OCI-LY1 (cell line): ENCODE data around the gene EP300.

Source experiments
- H2AFZ ChIP-seq: fragments of 200-600 bp; sonication (generic), shearing (Covaris generic); 2 replicates; pipeline ENCODE4 v1.6.0; 2014; ENCODE audit warnings: antibody characterized with exemption, mild to moderate bottlenecking, low read length
- H3F3A ChIP-seq: fragments of 200-600 bp; sonication (generic), shearing (Covaris generic); 2 replicates; pipeline ENCODE4 v1.6.0; 2014; ENCODE audit warnings: mild to moderate bottlenecking, antibody characterized with exemption, low read length, moderate library complexity; ENCODE audit not compliant: insufficient read depth
- H3K27ac ChIP-seq: fragments of 200-600 bp; sonication (generic); 2 replicates; pipeline ENCODE4 v1.5.1; 2014; ENCODE audit warnings: low read length, mixed run types, mild to moderate bottlenecking, low read depth; ENCODE audit not compliant: poor library complexity, severe bottlenecking
- H3K27me3 ChIP-seq: fragments of 200-600 bp; sonication (generic); 2 replicates; pipeline ENCODE4 v1.6.0; 2014; ENCODE audit warnings: antibody characterized with exemption, mild to moderate bottlenecking, low read length, moderate library complexity; ENCODE audit not compliant: insufficient read depth
- H3K36me3 ChIP-seq: fragments of 200-600 bp; sonication (generic); 2 replicates; pipeline ENCODE4 v1.6.1; 2014; ENCODE audit warnings: mild to moderate bottlenecking, antibody characterized with exemption, low read length, moderate library complexity, mixed read lengths; ENCODE audit not compliant: insufficient read depth
- H3K4me1 ChIP-seq: fragments of 200-600 bp; sonication (generic); 2 replicates; pipeline ENCODE4 v1.5.1; 2014; ENCODE audit warnings: mild to moderate bottlenecking, low read length, moderate library complexity; ENCODE audit not compliant: insufficient read depth, severe bottlenecking
- H3K4me2 ChIP-seq: fragments of 200-600 bp; sonication (generic), shearing (Covaris generic); 2 replicates; pipeline ENCODE4 v1.6.1; 2014; ENCODE audit warnings: low read length
- H3K4me3 ChIP-seq: fragments of 200-600 bp; sonication (generic); 2 replicates; pipeline ENCODE4 v1.5.1; 2014; ENCODE audit warnings: low read length, low read depth, mild to moderate bottlenecking, mixed read lengths; ENCODE audit not compliant: poor library complexity, severe bottlenecking
- H3K79me2 ChIP-seq: fragments of 200-600 bp; shearing (Covaris generic); 2 replicates; pipeline ENCODE4 v1.6.1; 2016; ENCODE audit warnings: mixed run types, low read length, mixed read lengths; ENCODE audit not compliant: insufficient read depth
- H3K9ac ChIP-seq: fragments of 200-600 bp; sonication (generic), shearing (Covaris generic); 2 replicates; pipeline ENCODE4 v1.6.1; 2014; ENCODE audit warnings: mild to moderate bottlenecking, low read length, mixed read lengths
- H3K9me2 ChIP-seq: fragments of 200-600 bp; sonication (generic), shearing (Covaris generic); 2 replicates; pipeline ENCODE4 v1.6.1; 2014; ENCODE audit warnings: low read depth, mild to moderate bottlenecking, low read length, mixed read lengths
- H3K9me3 ChIP-seq: fragments of 200-600 bp; shearing (Covaris generic); 2 replicates; pipeline ENCODE4 v1.6.1; 2014; ENCODE audit warnings: low read length, mixed read lengths
- H4K20me1 ChIP-seq: fragments of 200-600 bp; sonication (generic), shearing (Covaris generic); 2 replicates; pipeline ENCODE4 v1.6.0; 2016; ENCODE audit warnings: mild to moderate bottlenecking, low read length; ENCODE audit not compliant: insufficient read depth
- EZH2 ChIP-seq: fragments of 200-600 bp; sonication (generic), shearing (Covaris generic); IDR thresholded peaks from 2 replicates; pipeline ENCODE4 v1.8.0; 2017; ENCODE audit warnings: borderline replicate concordance, mixed run types, mild to moderate bottlenecking, antibody characterized with exemption, low read length, moderate library complexity, mixed read lengths
- TF ChIP-seq, protein P1 (sequence below): fragments of 200-600 bp; sonication (generic), shearing (Covaris generic); IDR thresholded peaks from 2 replicates; pipeline ENCODE4 v1.5.1; 2017; ENCODE audit warnings: mild to moderate bottlenecking, antibody characterized with exemption, low read length, moderate library complexity, mixed read lengths

EP300 gene

DNA sequence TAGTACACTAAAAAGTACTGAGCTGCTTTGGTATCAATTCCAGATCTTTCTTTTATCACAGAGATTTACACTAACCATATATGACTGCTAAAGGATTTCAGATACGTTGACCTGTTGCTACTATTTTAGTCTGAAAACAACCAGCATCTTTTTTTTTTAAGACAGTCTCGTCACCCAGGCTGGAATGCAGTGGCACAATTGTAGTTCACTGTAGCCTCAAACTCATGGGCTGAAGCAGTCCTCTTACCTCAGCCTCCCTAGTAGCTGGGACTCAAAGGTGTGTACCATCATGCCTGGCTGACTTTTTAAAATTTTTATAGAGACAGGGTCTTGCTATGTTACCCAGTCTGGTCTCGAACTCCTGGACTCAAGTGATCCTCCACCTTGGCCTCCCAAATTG is 88.5 kb downstream of the EP300 start:
- no peak overlapping the region for H3K9ac ChIP-seq
- no peaks in the 10 kb centered on the region for H4K20me1 ChIP-seq
- no peaks in the 10 kb centered on the region for H3K9me2 ChIP-seq
- TF ChIP-seq EZH2: no peak
- TF ChIP-seq, protein P1, sequence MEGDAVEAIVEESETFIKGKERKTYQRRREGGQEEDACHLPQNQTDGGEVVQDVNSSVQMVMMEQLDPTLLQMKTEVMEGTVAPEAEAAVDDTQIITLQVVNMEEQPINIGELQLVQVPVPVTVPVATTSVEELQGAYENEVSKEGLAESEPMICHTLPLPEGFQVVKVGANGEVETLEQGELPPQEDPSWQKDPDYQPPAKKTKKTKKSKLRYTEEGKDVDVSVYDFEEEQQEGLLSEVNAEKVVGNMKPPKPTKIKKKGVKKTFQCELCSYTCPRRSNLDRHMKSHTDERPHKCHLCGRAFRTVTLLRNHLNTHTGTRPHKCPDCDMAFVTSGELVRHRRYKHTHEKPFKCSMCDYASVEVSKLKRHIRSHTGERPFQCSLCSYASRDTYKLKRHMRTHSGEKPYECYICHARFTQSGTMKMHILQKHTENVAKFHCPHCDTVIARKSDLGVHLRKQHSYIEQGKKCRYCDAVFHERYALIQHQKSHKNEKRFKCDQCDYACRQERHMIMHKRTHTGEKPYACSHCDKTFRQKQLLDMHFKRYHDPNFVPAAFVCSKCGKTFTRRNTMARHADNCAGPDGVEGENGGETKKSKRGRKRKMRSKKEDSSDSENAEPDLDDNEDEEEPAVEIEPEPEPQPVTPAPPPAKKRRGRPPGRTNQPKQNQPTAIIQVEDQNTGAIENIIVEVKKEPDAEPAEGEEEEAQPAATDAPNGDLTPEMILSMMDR: no peak
- H3K4me3 ChIP-seq: no peak overlapping the region
- H3K9me3 ChIP-seq: no peaks in the 10 kb centered on the region
- no peak overlapping the region for H3K4me2 ChIP-seq
- peaks cover 47% of the 10 kb centered on the region for H3K36me3 ChIP-seq
- H3K4me1 ChIP-seq: no peaks in the 10 kb centered on the region
- no peaks in the 10 kb centered on the region for H3K79me2 ChIP-seq
- H3K27ac ChIP-seq: no peak overlapping the region
- H2AFZ ChIP-seq: no peak overlapping the region
- no peaks in the 10 kb centered on the region for H3K27me3 ChIP-seq
- H3F3A ChIP-seq: no peaks in the 10 kb centered on the region

DNA sequence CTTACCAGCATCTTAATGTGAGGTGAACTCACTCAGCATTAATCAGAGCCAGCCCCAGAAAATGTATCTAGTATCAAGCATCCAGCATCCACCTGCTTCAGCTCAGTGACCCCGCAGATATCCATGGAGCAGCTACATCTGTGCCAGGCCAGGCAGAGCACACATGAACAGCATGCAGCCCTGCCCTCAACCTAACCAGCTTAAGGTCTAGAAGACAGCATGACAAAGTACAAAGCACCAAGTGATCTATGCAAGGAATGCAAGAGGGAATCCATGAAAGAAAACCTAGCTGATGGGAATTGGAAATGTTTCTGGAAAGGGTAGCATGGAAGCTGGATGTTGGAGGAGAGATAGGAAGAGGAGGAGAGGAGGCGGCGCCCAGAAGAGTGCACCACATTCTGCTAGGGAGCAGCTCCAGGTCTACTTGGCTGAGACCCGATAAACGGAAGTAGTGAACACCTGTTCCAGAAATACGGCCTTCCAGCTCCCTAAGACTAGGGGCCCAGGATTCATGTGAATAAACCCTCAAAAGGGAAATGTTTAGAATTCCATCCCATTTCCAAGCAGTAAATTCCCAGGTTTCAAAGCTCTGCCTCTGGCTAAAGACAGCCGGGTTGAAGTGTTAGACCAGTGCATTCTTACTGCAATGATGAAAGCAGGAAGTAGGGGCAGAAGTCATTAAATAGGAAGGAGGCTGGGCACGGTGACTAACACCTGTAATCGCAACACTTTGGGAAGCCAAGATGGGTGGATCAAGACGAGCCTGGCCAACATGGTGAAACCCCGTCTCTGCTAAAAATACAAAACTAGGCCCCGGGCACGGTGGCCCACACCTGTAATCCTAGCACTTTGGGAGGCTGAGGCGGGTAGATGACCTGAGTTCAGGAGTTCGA is 89.2 kb downstream of the EP300 start:
- Histone ChIP-seq H3K4me3 (no peak overlapping the region), H3K79me2 (no peaks in the 10 kb centered on the region), H3K4me1 (no peaks in the 10 kb centered on the region), H3K9me2 (no peaks in the 10 kb centered on the region), H3K27ac (no peak overlapping the region), H3K9ac (no peak overlapping the region), H2AFZ (no peak overlapping the region), H3K27me3 (no peaks in the 10 kb centered on the region), H3K4me2 (no peak overlapping the region), H3F3A (no peaks in the 10 kb centered on the region), H3K36me3 (peaks cover 40% of the 10 kb centered on the region), H3K9me3 (no peaks in the 10 kb centered on the region), H4K20me1 (no peaks in the 10 kb centered on the region)
- TF ChIP-seq EZH2: no peak
- TF ChIP-seq, protein P1: no peak

- no peaks in the 10 kb centered on the region for H3K9me2 ChIP-seq
- no peak overlapping the region for H3K4me2 ChIP-seq
- no peaks in the 10 kb centered on the region for H3K79me2 ChIP-seq
- H4K20me1 ChIP-seq: no peaks in the 10 kb centered on the region
- peaks cover 13% of the 10 kb centered on the region for H3K36me3 ChIP-seq
- no peak overlapping the region for H2AFZ ChIP-seq
- no peaks in the 10 kb centered on the region for H3F3A ChIP-seq
- TF ChIP-seq, protein P1: no peak
- TF ChIP-seq EZH2: no peak
- no peaks in the 10 kb centered on the region for H3K4me1 ChIP-seq
- H3K27me3 ChIP-seq: no peaks in the 10 kb centered on the region
- H3K27ac ChIP-seq: no peak overlapping the region
- no peak overlapping the region for H3K9ac ChIP-seq
- H3K4me3 ChIP-seq: no peak overlapping the region
- H3K9me3 ChIP-seq: no peaks in the 10 kb centered on the region
Observed at GRCh38 chr22:41184679-41185078, 92.3 kb downstream of the EP300 start.
